Effector CD4-positive, alpha-beta T cell (primary cell): ENCODE results near the gene POC1A.
A peak's percentile ranks its signal among the peaks of the same experiment; 100 is the strongest.

ENCODE experiments used
- DNase-seq: peaks from one replicate; pipeline ENCODE4 v3.0.0-alpha.2; 2020

The POC1A gene

DNA sequence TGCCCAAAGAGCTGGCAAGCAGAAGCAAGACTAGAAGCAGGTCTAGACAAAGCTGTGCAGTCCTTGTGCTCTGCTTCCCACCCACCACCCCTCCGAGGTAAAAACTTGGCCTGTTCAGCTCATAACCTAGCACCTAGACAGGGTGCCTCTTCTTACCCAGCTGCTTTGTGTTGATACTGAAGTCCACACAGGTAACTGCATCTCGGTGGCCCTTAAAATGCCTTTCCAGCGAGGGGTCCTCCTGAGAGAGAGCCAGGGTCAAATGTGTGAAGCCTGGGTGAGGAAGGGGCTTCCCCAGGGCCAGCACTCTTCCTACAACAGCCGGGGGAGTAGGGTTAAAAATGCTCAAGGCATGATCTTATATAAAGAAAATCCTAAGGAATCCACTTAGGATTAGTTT, 3.4 kb downstream of the POC1A start:
- no peak for DNase-seq

DNA sequence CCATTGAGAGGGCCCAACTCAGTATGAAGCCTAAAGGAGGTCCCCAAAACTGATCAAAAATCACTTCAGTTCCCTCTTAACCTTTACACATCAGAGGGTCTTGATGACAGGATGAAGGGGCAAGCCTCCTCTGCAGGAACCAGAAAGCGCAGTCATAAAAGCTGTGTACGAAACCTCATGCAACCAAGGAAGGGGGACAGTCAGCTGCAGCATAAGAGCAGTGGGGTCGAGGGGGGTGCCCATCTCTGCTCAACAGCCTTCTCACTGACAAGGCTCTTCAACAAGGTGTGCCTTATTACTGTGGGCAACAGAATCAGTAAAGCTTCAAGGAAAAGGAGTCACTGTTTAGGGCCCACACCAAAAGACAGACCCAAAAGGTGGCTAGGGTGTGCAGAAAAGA, 3.9 kb downstream of the POC1A start:
- DNase-seq = no peak

DNA sequence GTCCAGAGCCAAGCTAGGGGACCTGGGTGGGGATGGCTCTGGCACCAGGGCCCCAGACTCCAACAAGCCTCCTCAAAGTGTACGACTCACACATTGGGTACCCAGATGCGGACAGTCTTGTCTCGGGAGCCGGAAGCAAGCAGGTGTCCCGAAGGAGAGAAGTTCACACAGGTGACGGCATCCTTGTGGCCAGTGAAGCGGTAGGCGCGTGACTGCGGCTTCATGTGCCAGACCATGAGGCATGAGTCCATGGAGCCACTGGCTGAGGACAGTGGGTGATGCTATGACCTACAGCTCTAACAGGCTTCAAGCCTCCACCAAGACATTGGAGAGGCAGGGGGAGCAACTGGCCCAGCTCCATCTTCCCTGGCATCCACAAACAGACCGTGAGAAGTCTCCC, 4.5 kb downstream of the POC1A start:
- DNase-seq = no peak

DNA sequence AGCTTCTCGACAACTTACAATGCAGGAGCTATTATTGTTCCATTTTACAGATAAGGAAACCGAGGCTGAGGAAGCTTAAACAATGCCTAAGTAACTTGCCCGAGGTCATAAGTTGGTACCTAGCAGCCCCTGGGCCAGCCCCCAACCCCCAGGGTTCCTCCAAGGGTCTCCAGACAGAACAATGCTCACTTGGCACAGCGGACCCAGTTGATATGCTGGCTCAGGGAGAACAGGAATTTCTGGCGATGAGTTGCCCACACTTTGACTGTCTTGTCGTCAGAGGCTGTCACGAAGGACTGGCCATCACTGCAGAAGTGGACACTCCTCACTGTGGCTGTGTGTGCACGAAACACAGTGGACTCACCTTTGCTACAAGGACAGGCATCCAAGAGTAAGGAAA, 5.2 kb downstream of the POC1A start:
- no peak for DNase-seq

DNA sequence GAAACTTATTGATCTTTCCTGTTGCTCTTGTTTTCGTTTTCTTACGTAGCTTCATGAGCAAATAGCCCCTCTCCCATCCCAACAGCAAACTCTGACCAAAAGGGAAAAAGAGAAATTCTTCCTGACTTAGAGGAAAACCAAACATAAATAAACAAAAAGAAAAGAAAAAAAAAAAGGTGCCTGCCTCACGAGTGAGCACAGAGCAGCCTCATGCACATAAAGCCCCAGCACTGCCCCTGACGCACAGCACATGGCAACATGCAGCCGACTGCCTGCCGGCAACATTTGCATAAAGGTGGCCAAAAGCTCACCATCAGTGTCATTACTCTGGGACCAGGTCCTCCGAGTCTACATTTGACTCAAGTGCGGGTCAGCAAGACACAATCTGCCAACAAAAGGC, 6.4 kb downstream of the POC1A start:
- no peak for DNase-seq

DNA sequence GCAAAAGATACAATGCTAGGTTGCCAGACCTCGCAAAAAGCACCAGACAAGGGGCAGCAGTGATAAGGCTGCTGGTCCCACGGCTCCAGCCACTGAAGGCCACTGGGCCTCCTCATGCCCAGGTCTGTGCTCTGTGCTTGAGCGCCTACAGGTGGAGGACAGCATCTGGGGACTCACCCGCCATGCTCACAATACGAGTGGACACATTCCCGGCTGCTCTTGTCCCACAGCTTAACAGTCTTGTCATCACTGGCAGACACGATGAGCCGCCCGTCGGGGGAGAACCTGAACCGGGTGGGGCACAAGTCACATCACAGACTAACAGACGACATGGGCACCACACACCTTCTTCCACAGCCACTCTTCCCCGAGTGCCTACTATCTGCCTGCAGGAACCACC, 7.4 kb downstream of the POC1A start:
- DNase-seq = no peak

- DNase-seq = no peak
Measured at GRCh38 chr3:52146189-52146588, 8.0 kb downstream of the POC1A start.

DNA sequence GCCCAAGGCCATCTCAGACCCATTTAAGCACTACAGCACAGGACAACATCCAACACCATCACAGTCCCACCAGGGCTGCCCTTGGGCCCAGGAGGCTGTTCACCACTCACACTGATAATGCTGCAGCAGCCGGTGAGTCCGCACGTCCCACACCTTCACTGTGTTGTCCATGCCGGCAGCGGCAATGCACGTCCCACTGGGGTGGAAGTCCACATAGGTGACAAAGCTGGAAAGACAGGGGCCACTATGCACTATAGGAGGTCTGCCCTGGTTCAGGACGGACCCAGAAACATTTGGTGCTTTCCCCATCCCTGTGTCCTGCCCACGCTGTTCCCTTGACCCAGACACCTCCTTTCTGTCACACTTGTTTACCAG, 8.5 kb downstream of the POC1A start:
- no peak for DNase-seq

DNA sequence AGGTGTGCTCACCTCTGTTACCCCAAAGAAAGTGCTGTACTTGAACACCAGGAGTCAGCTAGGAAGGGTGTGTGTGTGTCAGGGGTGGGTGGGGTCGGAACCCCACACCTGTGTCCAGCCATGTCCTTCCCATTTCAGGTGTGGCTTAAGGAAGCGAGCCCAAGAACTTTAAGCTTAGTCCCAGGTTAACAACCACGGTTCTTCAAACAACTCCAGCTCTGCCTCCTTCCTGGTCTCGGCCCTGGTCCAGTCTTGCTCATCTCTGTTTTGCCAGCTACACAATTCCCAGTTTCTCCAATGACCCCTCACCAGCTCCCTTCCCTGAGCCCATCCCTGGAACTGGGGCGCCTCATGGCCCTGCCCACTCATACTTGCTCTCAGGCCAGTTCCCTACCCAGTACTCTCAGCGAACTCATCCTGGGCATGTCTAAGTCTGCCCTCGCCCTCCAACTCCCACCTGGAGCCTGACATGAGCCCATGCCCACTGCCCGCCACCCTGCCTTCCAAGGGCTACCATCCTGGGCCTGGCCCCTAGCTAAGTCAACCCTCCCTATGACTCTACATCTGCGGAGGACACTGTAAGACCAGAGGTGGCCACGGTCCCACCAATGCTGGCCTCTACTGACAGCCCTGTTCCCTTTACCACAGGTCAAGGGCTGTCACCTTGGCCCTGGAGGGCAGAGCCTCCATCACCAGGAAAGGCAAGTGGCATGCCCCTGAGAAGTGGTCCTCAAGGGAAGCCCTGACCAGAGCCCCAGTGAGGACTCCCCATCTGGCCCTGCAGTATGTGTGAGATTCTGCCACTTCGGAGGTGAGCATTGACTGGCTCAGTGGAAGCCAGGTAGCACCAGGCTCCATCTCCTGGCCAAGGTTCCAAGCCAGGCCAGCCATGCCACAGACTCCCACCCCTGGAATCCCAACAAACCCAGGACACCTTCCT, 9.2 kb downstream of the POC1A start:
- DNase-seq = no peak

DNA sequence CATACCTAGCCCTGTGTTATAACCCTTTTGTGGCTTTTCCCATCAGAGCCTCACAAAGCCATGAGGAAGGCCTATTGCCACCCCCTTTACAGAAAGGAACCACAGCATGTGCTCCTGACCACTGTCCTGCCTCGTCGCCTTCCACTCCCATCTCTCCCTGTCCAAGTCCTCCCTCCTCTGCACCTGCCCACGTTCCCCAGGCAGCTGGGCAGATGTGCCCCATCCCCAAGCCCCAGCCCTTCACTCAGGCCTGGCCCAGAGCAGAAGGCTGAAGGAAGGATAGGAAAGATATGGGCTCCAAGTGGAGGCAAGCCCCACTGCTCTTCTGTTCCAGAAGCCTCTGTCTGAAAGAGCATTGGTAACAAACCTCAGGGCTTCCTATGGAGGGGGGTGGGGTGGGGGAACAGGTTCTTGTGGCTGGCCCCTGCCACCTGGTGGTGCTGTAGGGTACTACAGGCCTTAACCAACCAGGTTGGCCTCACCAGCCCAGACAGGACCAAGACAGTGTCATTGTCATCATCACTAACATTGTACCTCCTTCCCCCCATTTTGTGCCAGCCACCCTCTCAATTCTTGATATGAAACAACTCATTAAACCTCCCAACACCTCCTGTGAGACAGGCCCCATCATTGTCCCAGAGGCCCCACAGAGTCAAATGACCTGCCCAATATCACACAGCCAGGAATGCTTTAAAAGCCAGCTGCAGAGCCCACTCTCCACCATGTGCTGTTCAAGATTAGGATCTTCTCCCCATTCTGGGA, 10.0 kb downstream of the POC1A start:
- DNase-seq = peak; percentile 84

DNA sequence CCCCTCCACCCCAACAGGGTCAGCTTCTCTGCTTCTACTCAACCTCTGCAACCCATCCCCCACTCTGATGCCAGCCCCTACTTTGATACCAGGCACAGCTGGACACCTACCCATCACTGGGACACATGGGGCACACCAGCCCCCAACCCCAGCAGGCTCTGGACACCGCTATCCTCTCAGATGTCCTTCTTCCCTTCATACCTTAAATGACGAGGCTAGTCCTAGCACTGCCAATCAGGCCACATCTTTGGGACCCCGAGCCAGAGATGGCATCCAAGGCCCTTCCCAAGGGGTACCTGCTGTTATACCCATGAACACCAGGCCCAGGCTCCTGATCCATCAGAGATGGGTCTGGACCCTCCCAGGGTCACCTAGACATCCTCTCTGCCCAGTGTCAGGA, 10.6 kb downstream of the POC1A start:
- DNase-seq = no peak

DNA sequence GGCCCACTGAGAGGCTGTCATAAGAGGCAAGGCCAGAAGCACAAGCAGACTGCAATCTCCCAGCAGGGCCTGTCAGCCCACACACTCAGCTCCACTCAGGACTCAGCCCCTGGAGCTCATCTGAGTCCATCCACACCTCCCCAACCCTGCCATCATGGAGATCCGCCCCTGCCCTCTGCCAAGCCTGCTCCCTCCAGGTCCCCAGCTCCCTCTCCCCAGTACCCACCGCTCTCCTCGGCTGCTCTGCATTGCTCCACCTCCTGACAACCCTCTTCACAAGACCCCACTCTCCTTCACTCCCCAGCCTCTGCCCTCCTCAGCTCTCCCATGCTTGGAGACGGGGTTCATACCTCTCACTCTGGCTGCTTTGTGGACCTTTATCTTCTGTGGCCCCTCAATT, 11.1 kb downstream of the POC1A start:
- no peak for DNase-seq

- no peak for DNase-seq
Measured at GRCh38 chr3:52141751-52142150, 12.5 kb downstream of the POC1A start.

DNA sequence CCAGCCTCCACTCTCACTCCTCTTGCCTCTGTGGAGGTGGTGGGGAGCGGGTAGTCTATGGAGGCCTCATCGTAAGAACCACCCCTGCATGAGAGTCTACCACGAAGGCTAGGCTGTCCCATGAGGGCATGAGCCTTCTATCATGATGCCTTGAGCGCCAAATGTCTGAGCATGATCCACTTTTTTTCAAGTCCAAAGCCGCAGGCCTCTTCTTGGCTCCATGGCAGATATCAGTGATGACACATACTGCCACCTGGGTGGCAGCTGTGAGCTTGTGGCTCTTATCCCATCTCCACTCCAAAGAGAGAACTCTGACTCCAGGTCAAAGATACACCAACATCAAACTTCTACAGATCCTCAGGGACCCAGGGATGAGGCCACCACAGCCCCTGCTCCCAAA, 13.5 kb downstream of the POC1A start:
- no peak for DNase-seq

GRCh38 chr3:52140000-52140399, 14.2 kb downstream of the POC1A start:
- DNase-seq = no peak

- DNase-seq = no peak
Measured at GRCh38 chr3:52137311-52137710, 16.9 kb downstream of the POC1A start.

DNA sequence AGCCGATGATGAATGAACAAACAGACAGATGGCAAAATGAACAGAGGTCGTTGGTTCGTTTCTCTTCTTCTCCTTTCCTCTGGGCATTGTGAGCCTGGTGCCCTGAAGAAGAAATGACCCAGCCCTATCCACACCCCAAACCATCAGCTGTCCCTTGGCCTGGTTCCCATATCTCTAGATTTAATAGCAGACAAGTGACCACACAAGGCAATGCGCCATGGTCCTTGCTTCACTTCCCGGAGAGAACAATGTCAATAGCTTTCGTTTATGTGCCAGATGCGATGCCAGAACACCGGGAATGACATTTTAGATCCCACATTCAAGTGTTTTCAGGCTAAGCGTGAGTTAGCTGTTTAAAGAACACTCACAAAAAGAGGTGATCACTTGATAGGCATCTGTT, 17.7 kb downstream of the POC1A start:
- DNase-seq = no peak

DNA sequence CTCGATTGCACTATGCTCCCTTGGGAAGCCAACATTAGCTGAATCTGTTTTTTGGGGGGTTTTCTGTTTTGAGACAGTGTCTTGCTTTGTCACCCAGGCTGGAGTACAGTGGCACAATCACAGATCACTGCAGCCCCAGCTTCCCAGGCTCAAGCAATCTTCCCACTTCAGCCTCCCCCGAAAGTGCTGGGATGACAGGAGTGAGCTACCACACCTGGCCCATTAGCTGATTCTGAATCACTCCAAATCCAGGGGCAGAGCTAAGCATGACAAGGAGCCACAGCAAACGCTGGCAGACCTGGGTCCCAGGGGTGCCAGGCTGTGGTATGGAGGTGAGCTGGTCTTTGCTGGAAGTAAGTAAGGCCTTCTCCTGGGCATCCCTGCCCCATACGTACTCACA, 18.9 kb downstream of the POC1A start:
- no peak for DNase-seq

DNA sequence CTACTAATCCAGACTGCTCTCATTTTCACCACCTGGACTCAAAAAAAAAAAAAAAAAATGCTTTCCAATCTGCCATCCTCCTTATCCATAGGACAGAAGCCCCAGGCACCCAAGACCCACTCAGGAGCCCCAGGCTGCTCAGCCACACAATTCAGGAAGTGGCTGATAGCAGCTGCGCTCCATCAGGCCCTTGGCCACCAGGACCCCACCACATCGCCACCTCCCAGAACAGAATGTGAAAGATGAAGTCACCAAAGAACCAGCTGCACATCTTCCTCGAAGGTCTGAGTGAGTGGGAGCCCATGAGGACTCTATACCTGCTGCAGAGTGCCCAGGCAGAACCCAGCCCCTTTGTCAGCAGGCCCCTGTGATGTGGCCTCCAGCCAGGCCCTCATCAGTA, 19.5 kb downstream of the POC1A start:
- no peak for DNase-seq

- no peak for DNase-seq
Measured at GRCh38 chr3:52132930-52133329, 21.3 kb downstream of the POC1A start.

DNA sequence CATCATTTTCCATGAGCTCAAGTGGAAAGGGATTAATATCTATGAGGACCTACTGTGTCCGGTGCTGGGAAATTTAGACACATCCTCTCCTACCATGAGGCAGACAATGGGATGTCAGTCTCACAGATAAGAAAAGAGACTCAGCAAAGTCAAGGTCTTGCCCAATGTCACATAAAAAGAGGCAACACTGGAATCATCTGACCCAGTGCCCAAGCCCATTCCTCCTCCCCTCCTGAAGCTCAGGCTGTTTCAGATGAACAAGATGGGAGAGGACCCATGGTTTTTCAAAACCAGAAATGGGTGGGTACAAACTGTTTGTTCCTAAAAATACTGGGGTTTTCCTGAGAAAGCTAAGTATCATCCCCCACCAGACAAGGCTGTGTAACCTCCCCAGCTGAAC, 22.2 kb downstream of the POC1A start:
- DNase-seq = no peak

DNA sequence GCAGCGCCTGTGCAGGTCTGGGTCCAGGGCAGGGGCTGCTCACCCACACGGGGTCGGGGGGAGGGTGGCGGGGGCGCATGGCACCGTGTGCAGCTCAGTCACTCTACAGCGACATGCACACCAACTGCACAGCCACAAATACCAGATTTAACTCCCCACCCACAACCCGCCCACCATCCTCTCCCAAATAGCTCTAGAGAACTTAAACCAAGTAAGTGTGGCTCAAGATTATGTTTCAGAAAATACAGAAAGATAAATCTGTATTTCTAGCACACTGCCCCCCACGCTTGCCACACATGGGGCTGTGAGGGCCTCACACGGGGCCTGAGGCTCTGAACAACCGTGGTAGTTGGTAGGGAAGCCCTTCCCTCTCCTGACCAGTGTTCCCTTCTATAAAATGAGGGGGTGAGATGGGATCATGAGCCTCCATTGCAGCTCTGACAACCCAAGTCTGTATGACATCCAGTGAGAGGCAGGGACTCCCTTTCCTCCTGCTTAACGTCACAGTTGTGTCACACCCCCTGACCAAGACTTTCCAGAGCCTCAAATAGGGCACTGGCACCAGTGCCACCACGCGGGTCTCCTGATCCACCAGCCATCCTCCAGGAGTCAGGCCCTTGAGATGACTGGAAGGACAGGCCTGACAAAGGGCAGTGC, 23.1 kb downstream of the POC1A start:
- no peak for DNase-seq

GRCh38 chr3:52128118-52128683, 26.0 kb downstream of the POC1A start:
- DNase-seq = no peak
